GM18868 (cell line): ENCODE measurements around the gene FBXO41.

Source experiments
- ATAC-seq: cut with Tn5 transposase; IDR thresholded peaks from one replicate; pipeline ENCODE4 v1.9.1; 2021; ENCODE audit warnings: mild to moderate bottlenecking, moderate library complexity; ENCODE audit not compliant: unreplicated experiment

FBXO41 gene

DNA sequence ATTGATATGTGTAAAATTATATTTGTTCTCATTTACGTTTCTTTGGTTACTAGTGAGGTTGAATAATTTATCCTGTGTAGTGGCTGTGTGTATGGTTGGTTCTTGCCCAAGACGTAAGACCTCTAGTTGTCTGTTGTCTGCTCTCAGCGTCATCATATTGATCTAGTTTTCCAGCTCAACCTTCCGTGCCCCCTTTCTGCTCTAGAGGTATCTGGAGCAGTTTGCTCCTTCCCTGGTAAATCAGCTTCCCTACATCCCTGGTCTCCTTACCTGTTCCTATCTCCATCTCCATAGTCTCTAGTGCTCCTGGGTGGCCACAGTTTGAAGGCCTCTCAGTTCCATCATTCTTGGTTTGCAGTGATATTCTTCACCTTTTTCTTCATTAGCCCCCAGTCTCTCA, 69.0 kb downstream of the FBXO41 start:
- ATAC-seq = no peak

- ATAC-seq = peak; percentile 86
These were observed 69.9 kb downstream of the FBXO41 start, which contains the start of gene SMYD5 for GRCh38 chr2:73214120-73215035. Gene SMYD5, plus strand, starts transcription at chr2:73214245. Its CDS starts 22 bp downstream, at chr2:73214267.

DNA sequence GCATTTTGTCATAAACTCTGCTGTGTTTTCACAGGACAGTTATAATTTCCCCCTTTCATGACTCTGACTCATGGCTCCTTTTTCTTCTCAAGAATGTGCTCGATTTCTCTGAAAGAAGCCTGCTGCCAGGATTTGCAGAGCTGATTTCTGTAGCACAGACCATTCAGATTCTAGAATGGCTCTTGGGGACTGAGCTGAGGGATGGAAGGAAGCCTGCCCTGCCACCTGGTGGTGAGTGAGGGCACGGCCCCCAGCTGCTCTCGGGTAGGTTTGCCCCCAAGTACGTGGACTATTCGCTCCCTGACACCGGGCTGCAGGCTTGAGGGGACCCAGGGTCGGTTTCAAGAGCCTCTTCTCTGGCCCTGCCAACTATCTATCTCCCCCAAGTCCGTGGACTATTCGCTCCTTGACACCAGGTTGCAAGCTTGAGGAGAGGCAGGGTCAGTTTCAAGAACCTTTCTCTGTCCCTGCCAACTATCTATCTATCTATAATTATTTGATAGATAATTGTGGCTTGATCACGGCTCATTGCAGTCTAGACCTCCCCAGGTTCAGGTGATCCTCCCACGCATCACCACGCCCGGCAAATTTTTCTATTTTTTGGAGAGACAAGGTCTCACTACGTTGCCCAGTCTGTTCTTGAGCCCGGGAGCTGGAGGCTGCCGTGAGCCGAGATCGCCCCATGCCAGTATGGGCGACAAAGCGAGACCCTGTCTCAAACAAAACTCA, 71.7 kb downstream of the FBXO41 start:
- ATAC-seq = peak; percentile 78

- no peak for ATAC-seq
These were observed 72.2 kb downstream of the FBXO41 start for GRCh38 chr2:73212098-73212447.

DNA sequence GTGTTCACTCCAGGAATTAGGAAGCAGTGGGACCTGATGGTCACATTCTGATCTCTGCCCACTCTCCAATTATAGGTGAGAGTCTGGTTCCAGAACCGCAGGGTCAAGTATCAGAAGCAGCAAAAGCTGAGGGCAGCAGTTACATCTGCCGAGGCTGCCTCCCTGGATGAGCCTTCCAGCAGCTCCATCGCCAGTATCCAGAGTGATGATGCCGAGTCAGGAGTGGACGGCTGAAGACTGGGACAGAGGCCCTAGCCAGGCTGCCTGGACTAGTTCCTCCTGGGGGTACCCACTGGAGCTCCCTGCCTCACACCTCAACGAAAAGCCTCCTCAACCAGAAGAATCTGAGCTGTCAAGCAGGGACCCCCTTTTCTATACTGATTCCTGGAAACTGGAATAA, 73.6 kb downstream of the FBXO41 start:
- ATAC-seq = no peak

GRCh38 chr2:73210019-73210418, 74.3 kb downstream of the FBXO41 start:
- ATAC-seq = no peak

DNA sequence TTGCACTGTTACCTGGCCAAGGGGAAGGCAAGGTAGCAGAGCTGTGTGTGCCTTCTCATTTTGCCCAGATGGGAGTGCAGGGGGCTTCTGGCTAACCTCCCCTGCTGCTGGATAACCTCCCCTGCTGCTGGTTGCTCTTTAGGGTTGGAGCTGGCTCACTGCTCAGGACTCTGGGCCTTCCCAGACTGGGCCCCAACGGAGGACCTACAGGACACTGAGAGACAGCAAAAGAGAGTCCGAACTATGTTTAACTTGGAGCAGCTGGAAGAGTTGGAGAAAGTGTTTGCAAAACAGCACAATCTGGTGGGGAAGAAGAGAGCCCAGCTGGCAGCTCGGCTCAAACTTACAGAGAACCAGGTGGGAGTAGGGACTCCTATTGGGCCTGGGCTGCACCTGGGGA, 76.0 kb downstream of the FBXO41 start:
- no peak for ATAC-seq

DNA sequence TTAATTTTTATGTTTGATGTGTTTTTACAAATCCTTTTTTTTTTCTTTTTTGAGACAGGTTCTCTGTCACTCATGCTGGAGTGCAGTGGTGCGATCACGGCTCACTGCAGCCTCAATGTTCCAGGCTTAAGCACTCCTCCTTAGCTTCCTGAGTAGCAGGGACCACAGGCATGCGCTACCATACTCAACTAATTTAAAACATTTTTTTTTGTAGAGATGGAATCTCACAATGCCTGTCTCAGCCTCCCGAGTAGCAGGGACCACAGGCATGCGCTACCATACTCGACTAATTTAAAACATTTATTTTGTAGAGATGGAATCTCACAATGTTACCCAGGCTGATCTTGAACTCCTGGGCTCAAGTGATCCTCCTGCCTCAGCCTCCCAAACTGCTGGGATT, 78.7 kb downstream of the FBXO41 start:
- no peak for ATAC-seq
